GM19324 (cell line): ENCODE results near the gene DCAF8.

ENCODE experiments used
- ATAC-seq: cut with Tn5 transposase; IDR thresholded peaks from one replicate; pipeline ENCODE4 v1.9.1; 2021; ENCODE audit warnings: mild to moderate bottlenecking, moderate library complexity; ENCODE audit not compliant: unreplicated experiment, low FRiP score

Gene DCAF8

DNA sequence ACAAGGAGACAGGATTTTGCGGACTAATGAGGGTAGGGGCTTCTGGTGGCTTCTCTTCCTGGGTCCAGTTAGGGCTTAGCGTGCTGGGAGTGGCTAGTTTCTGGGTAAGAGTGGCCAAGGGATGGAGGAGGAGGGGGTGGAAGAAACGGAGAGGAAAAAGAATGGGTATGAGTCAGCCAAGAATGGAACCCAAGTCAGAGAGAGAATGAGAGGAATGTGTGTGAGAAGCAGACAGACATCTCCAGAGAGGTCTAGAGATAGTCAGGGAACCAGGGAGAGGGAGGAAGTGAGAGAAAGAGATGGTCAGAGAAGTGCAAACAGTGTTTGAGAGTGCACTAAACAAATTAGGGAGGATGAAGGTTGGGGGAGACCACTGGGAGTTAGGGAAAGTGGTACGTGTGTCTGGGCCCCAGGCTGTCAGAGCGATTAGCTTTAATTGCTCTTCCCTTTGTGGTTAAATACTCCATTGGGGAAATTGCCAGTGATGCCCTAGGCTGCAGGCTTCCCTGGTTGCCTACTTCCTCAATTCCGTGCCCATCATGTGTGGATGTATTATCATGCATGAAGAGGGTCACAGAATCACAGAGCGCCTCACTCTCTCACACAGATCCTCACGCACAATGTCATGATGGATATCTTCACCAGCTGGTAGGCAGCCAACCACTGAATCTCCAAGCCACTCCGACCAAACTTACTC lies 55.8 kb downstream of the DCAF8 start:
- ATAC-seq = no peak

DNA sequence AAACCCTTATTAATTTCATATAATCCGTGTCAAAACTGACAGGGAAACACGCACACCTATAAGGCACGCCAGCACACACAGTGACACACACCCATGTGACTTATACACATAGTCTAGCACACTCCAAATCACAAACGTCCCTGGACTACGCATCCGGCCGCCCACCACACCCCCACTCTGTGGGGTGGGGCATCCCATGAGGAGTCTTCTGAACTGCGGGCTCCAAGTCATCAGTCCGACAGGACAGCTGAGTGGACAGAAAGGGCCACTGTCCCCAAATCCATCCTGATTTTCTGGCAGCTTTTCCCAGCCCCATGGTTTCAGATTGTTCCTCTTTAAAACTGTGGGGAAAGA lies 56.3 kb downstream of the DCAF8 start:
- ATAC-seq = no peak

- ATAC-seq = peak; percentile 56
Measured at GRCh38 chr1:160205242-160206035, 56.9 kb downstream of the DCAF8 start, which contains the start of gene PEA15. Gene PEA15 (plus strand): TSS chr1:160205384. CDS start chr1:160211545, 6,161 bp downstream.

GRCh38 chr1:160204526-160205241 lies 57.7 kb downstream of the DCAF8 start:
- peak; percentile 59 for ATAC-seq

DNA sequence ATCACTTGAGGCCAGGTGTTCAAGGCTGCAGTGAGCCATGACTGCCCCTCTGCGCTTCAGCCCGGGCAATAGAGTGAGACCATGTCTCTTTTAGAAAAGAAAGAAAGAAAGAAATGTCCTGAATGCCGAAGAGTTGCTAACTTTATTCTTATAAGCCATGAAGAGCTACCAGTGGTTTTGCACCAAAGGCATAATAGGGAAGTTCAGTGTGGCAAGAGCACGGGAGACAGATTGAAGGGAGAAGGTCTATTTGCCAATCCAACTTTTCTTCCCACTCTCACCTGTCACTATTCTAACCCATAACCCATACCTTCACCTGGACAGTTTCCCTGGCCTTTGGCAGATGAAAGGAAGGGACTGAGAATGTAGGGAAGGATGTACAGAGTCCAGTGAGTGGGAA lies 61.6 kb downstream of the DCAF8 start:
- no peak for ATAC-seq

- ATAC-seq = no peak
Measured at GRCh38 chr1:160197231-160197630, 65.1 kb downstream of the DCAF8 start.

DNA sequence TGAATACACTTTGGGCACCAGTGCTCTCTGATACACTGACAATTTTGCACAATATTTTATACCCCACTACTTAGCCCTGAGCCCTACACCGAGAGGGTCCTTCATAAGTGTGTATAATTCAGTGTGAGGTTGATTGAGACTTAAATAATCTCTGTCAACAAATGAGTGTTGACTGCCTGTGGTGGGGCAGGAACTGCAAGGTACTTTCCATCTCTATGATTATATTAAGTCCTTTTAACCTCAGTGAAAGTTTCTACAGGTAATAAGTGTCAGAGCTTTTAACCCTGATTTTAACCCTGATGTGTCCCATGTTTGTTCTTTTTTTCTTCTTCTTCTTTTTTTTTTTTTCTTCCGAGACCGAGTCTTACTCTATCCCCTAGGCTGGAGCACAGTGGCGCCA lies 66.2 kb downstream of the DCAF8 start:
- no peak for ATAC-seq

- ATAC-seq = no peak
Measured at GRCh38 chr1:160194737-160195059, 67.7 kb downstream of the DCAF8 start.

DNA sequence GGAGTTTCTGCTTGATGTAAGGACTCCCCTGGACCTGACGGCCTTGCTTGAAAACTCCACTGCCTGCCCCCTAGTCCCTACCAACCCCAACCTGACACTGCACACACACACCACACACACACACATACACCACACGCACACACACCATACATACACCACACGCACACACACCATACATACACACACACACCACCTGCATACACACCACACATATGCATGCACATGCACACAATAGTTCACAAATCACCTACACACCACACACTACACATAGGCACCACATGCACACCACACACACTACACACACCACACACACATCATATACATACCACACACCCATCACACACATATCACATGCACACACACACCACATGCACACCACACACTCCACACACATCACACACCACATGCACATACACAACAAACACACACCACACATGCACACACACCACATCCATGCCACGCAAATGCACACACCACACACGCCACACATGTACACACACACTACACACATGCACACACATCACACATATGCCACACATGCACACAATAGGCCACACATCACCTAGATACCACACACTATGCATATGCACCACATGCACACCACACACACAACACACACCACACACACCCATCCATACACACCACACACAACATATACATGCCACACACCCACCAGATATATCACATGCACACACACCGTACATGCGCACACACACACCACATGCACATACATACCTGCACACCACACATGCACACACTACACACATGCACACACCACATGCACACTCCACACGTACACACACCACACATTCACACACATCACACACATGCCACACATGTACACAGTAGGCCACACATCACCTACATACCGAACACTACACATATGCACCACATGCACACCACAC lies 68.3 kb downstream of the DCAF8 start:
- no peak for ATAC-seq

DNA sequence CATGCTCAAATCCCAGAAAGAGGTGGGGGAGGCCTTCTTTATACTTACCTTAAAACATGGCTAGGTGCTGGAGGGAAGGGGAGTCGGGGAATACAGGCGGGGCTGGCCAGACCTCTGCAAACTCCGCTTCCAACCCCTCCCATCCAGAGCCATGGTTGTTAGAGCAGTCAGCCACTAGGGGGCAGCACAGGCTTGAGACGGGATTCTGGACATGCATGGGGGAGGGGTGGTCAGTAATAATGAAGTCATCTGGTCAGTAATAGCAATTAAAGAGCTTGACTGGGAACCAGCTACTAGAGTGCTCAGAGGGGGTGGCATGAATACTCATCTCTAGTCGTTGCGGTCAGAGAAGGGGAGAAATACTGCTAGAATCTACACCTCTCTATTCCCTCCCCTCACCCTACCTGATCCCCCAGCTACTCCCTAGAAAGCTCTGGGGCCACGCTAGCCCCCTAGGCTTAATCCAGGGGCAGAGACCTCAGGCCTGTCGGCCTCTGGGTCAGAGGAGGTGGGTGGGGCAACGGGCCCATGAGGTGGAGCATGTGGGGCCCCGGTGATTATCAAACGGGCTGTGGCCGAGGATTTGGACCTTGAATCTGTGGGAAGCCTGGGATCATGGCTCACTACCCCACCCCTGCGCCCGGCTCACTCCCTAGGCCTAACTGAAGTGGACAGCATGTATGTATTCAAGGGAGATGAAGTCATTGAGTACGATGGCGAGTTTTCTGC lies 69.1 kb downstream of the DCAF8 start:
- ATAC-seq = no peak

- ATAC-seq = no peak
Measured at GRCh38 chr1:160192234-160192633, 70.1 kb downstream of the DCAF8 start.

- ATAC-seq = no peak
Measured at GRCh38 chr1:160191756-160192155, 70.6 kb downstream of the DCAF8 start.

GRCh38 chr1:160189649-160190625 lies 72.4 kb downstream of the DCAF8 start, which contains the start of gene CASQ1:
Gene CASQ1 (plus strand): TSS chr1:160190575. CDS start chr1:160190752, 177 bp downstream.
- ATAC-seq = no peak

- no peak for ATAC-seq
Measured at GRCh38 chr1:160188341-160188740, 74.0 kb downstream of the DCAF8 start.

DNA sequence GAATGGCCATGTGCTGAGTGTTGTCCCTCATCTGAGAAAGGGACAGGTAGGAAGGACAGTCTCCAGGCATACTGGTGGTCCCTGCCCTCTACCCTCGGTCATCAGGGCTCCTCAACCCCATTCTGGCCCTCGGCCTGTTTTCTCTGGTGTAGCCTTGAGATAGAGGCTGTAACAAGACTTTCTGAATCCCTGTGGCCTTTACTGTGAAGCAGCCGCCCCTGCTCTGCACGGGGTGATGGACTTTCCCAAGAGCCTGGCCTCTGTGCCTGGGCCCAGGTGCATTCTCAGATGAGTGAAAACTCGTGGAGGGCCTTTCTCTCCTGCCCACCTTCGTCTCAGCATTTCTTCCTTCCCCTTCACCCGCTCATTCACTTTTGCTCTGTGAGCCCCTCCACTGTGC lies 74.9 kb downstream of the DCAF8 start:
- ATAC-seq = no peak

- ATAC-seq = no peak
Measured at GRCh38 chr1:160186729-160187128, 75.6 kb downstream of the DCAF8 start.

DNA sequence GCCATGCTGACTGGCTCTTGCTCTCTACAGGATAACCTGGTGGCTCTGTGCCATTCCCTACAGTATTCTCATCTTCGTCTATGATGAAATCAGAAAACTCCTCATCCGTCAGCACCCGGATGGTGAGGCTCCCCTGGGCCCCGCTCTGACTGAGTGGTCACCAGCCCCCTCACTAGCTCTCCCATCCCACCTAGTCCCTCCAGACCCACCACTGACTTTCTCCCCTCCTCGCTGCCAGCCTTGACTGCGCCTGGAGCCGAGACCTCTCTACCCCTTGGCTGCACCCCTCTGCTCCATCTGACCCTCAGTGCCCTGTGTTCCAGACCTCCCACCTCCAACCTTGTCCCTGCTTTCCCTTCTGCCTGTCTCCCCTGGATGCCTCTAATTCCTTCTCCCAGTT lies 76.1 kb downstream of the DCAF8 start:
- no peak for ATAC-seq

GRCh38 chr1:160179336-160179735 lies 83.0 kb downstream of the DCAF8 start:
- no peak for ATAC-seq

GRCh38 chr1:160178731-160179130 lies 83.6 kb downstream of the DCAF8 start:
- ATAC-seq = no peak
